ENCODE results near the gene KIF6. TPM values are rescaled to one million over a fixed set of nuclear protein-coding genes. Genes with fewer than 3 reads are reported as not detected.
A peak's percentile ranks its signal among the peaks of the same experiment; 100 is the strongest.
"Not testable (repeated sequence)": the region's sequence is repeated elsewhere in the genome, so short reads cannot be mapped to it uniquely, and the experiment has no call there.

The KIF6 gene
- total and polyA plus RNA-seq, 11 donors = 0.06 to 0.77 (median 0.48) TPM

DNA sequence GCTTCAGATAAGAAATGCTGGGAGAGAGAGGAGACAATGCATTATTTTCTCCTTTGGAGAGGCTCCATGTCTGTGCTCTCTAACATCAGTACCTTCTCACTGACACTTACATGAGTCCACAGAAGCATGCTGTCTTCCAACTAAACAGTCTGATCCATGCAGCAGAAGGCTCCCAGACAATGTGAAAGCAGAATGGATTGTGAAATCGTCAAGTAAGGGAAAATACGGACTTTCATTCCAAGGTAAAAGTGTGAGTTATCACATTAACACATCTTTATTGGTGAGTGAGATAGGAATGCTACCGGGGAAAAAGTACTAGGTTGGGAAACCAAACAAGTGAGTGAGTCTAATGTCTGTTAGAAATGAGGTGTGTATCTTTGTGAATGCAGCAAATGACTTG, 235.1 kb downstream of the KIF6 start:
- no peak for TF ChIP-seq POLR2A (IDR thresholded peaks at IDR 0.05)
- TF ChIP-seq, protein P1, sequence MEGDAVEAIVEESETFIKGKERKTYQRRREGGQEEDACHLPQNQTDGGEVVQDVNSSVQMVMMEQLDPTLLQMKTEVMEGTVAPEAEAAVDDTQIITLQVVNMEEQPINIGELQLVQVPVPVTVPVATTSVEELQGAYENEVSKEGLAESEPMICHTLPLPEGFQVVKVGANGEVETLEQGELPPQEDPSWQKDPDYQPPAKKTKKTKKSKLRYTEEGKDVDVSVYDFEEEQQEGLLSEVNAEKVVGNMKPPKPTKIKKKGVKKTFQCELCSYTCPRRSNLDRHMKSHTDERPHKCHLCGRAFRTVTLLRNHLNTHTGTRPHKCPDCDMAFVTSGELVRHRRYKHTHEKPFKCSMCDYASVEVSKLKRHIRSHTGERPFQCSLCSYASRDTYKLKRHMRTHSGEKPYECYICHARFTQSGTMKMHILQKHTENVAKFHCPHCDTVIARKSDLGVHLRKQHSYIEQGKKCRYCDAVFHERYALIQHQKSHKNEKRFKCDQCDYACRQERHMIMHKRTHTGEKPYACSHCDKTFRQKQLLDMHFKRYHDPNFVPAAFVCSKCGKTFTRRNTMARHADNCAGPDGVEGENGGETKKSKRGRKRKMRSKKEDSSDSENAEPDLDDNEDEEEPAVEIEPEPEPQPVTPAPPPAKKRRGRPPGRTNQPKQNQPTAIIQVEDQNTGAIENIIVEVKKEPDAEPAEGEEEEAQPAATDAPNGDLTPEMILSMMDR (IDR thresholded peaks at IDR 0.05) = no peak
- 36 to 48% (median 45%) methylated on average over 3 of the region's 3 CpGs for WGBS, 4 donors
- Histone ChIP-seq H3K27me3 (peaks cover 0 to 2% (median 0%) of the 10 kb centered on the region in 9 donors), H3K36me3 (no peaks in the 10 kb centered on the region), H3K27ac (peak overlapping the region in 5 of 12 donors; percentile 4 to 18 (median 17)), H3K9me3 (no peaks in the 10 kb centered on the region), H3K4me3 (no peak overlapping the region), H3K4me1 (peaks cover 0 to 25% (median 11%) of the 10 kb centered on the region in 12 donors)
- no peak for DNase-seq
- peak; percentile 58 to 77 (median 76) for ATAC-seq
- intact Hi-C loops (cut with DNase I) = loop anchor here in 1 of 10 donors (10.0 kb wide), 1 partner anchor 305 kb away; the partner anchor contains the start of gene DAAM2

DNA sequence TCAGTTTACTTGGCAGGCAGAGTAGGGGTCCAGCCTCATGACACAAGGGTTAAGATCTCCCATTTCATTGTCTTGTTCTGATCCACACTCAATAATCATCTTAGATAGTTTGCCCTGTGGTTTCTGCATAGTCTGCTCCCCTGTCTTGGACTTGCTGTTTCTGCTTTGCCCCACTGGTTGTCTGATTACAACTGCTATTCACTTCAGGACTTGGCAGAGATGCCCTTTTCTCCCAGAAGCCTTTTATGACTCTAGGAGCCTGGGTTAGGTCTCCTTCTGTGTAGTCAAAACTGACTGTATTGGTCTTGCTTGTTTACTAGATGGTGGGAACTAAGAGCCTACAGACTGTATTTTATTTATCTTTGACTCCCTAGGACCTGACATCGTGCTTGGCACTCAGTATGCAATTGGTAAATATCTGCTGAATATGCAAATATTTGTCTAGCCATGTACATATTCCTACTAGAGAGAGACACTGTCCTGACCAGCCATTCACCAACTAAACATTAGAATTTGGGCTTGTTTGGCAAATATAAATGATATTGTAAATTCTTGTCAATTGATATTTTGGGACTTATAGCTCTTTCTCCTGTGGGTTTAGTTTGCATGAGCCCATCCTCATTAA, 236.8 kb downstream of the KIF6 start:
- Histone ChIP-seq H3K36me3 (no peaks in the 10 kb centered on the region), H3K27me3 (no peaks in the 10 kb centered on the region), H3K4me3 (no peak overlapping the region), H3K9me3 (no peaks in the 10 kb centered on the region), H3K27ac (no peak overlapping the region), H3K4me1 (peaks cover 0 to 19% (median 8%) of the 10 kb centered on the region in 12 donors)
- intact Hi-C loops (cut with DNase I) = no loop called here
- 50 to 81% (median 78%) methylated on average over 1 of the region's 1 CpG for WGBS, 4 donors
- ATAC-seq (peak in 2 of 4 donors; percentile 36 to 65), DNase-seq (no peak)
- TF ChIP-seq, protein P1 (IDR thresholded peaks at IDR 0.05) = no peak
- TF ChIP-seq POLR2A (IDR thresholded peaks at IDR 0.05) = no peak

DNA sequence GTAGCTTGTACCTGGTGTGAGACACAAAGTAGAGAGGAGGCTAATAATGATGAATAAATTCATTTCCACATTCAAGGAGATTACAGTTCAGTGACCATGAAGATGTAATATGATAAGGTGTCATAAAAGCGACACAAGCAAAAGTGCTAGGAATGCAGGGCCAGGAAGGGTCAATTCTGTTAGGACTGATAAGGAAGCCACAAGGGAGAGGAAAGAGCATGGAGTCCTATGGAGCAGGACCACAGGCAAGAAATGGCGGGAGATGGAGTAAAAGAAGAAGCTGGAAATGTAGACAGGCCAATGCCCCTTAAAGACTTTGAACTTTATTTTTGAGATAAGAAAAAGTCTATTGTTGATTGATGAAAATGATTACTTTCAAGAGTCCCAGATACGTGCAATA, 240.9 kb downstream of the KIF6 start:
- ATAC-seq = no peak
- 76 to 86% (median 81%) methylated on average over 3 of the region's 3 CpGs for WGBS, 4 donors
- H3K27me3 ChIP-seq = no peaks in the 10 kb centered on the region

DNA sequence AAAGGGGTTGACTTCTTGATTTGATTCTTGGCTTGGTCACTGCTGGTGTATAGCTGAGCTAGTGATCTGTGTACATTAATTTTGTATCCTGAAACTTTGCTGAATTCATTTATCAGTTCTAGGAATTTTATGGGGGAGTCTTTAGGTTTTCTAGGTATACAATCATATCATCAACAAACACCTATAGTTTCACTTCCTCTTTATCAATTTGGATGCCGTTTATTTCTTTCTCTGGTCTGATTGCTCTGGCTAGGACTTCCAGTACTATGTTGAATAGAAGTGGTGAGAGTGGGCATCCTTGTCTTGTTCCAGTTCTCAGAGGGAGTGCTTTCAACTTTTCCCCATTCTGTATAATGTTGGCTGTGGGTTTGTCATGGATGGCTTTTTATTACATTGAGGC, 245.4 kb downstream of the KIF6 start:
- H3K9me3 ChIP-seq; H3K4me1 ChIP-seq; DNase-seq; H3K4me3 ChIP-seq; H3K27me3 ChIP-seq; H3K27ac ChIP-seq; ATAC-seq; H3K36me3 ChIP-seq; intact Hi-C loops (cut with DNase I): not testable (repeated sequence)
- WGBS, 4 donors = 72 to 93% (median 81%) methylated on average over 1 of the region's 1 CpG

More for the DNA sequence above, 240.9 kb downstream of the KIF6 start:
- Histone ChIP-seq H3K9me3 (peaks cover 0 to 4% (median 0%) of the 10 kb centered on the region in 12 donors), H3K27ac (no peak overlapping the region), H3K36me3 (no peaks in the 10 kb centered on the region), H3K4me1 (peaks cover 0 to 4% (median 0%) of the 10 kb centered on the region in 12 donors), H3K4me3 (no peak overlapping the region)
- no peak for DNase-seq
- TF ChIP-seq, protein P1 (IDR thresholded peaks at IDR 0.05) = no peak
- no peak for TF ChIP-seq POLR2A (IDR thresholded peaks at IDR 0.05)
- intact Hi-C loops (cut with DNase I) = no loop called here
